ENCODE measurements around the gene TNFRSF18.
"Not testable (repeated sequence)": the region's sequence is repeated elsewhere in the genome, so short reads cannot be mapped to it uniquely, and the experiment has no call there.

TNFRSF18 gene

GRCh38 chr1:1197188-1197500 is 9.2 kb downstream of the TNFRSF18 start:
- in situ Hi-C loops (cut with MboI; ENCODE audit: low pct_unique_long_range_greater_than_20kb, low sequenced_read_pairs, unreplicated experiment) = no loop called here
- no peak for DNase-seq (ENCODE audit: low spot score)
- TF ChIP-seq CTCF (IDR thresholded peaks at IDR 0.05; ENCODE audit: extremely low read depth, insufficient read depth, missing control alignments) = no peak

- DNase-seq (ENCODE audit: low spot score) = no peak
- TF ChIP-seq CTCF (IDR thresholded peaks at IDR 0.05; ENCODE audit: extremely low read depth, insufficient read depth, missing control alignments) = no peak
These were observed 9.8 kb downstream of the TNFRSF18 start for GRCh38 chr1:1196431-1197187.

GRCh38 chr1:1195726-1196125 is 10.7 kb downstream of the TNFRSF18 start:
- in situ Hi-C loops (cut with MboI; ENCODE audit: low pct_unique_long_range_greater_than_20kb, low sequenced_read_pairs, unreplicated experiment); DNase-seq (ENCODE audit: low spot score): not testable (repeated sequence)

More at GRCh38 chr1:1196431-1197187, 9.8 kb downstream of the TNFRSF18 start:
- in situ Hi-C loops (cut with MboI; ENCODE audit: low pct_unique_long_range_greater_than_20kb, low sequenced_read_pairs, unreplicated experiment) = no loop called here

- no peak for TF ChIP-seq CTCF (IDR thresholded peaks at IDR 0.05; ENCODE audit: extremely low read depth, insufficient read depth, missing control alignments)
- DNase-seq (ENCODE audit: low spot score) = no peak
- in situ Hi-C loops (cut with MboI; ENCODE audit: low pct_unique_long_range_greater_than_20kb, low sequenced_read_pairs, unreplicated experiment) = no loop called here
These were observed 11.7 kb downstream of the TNFRSF18 start for GRCh38 chr1:1194723-1195122.

GRCh38 chr1:1191734-1192133 is 14.7 kb downstream of the TNFRSF18 start:
- in situ Hi-C loops (cut with MboI; ENCODE audit: low pct_unique_long_range_greater_than_20kb, low sequenced_read_pairs, unreplicated experiment) = no loop called here
- no peak for TF ChIP-seq CTCF (IDR thresholded peaks at IDR 0.05; ENCODE audit: extremely low read depth, insufficient read depth, missing control alignments)
- no peak for DNase-seq (ENCODE audit: low spot score)

GRCh38 chr1:1189111-1189510 is 17.3 kb downstream of the TNFRSF18 start:
- in situ Hi-C loops (cut with MboI; ENCODE audit: low pct_unique_long_range_greater_than_20kb, low sequenced_read_pairs, unreplicated experiment) = no loop called here
- no peak for TF ChIP-seq CTCF (IDR thresholded peaks at IDR 0.05; ENCODE audit: extremely low read depth, insufficient read depth, missing control alignments)
- no peak for DNase-seq (ENCODE audit: low spot score)

- in situ Hi-C loops (cut with MboI; ENCODE audit: low pct_unique_long_range_greater_than_20kb, low sequenced_read_pairs, unreplicated experiment) = no loop called here
- no peak for DNase-seq (ENCODE audit: low spot score)
- TF ChIP-seq CTCF (IDR thresholded peaks at IDR 0.05; ENCODE audit: extremely low read depth, insufficient read depth, missing control alignments) = no peak
These were observed 18.5 kb downstream of the TNFRSF18 start for GRCh38 chr1:1187938-1188337.

Data from GM13977 (cell line).